ENCODE data around the gene SF3B2.
"Not testable (repeated sequence)": the region's sequence is repeated elsewhere in the genome, so short reads cannot be mapped to it uniquely, and the experiment has no call there.

The SF3B2 gene

DNA sequence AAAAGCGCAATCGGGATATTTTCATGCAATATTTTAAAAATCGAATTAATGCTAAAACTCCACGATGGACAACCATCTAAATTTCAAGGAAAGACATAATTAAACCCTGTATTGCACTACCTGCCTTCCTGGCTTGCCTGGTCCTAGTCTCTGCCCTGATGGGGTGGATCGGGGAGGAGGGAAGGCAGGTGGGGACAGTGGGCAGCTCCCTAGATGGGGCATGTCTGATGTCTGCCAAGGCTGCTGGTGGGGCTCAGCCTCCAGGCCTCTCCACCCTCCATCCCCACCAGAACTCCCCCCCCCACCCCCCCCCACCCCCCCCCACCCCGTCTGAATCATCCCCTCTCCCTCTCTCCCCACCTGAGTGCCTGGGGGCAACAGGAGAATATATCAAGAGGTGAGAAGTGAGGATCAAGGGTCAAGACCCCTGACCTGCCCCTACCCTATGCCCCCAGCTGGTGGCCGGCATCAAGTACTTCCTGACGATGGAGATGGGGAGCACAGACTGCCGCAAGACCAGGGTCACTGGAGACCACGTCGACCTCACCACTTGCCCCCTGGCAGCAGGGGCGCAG, 39.7 kb upstream of the SF3B2 start:
- Histone ChIP-seq H3K9ac (ENCODE audit: low read depth, low read length) (no peak overlapping the region), H3K4me1 (ENCODE audit: insufficient read depth, low read length) (peaks cover 14% of the 10 kb centered on the region), H3K36me3 (ENCODE audit: insufficient read depth, low read length) (no peaks in the 10 kb centered on the region), H3K9me3 (ENCODE audit: control insufficient read depth, insufficient read depth, low read length) (no peaks in the 10 kb centered on the region)

GRCh38 chr11:66012946-66013761, 39.0 kb upstream of the SF3B2 start:
- H3K9ac ChIP-seq (ENCODE audit: low read depth, low read length): no peak overlapping the region
- no peaks in the 10 kb centered on the region for H3K36me3 ChIP-seq (ENCODE audit: insufficient read depth, low read length)
- no peaks in the 10 kb centered on the region for H3K9me3 ChIP-seq (ENCODE audit: control insufficient read depth, insufficient read depth, low read length)
- H3K4me1 ChIP-seq (ENCODE audit: insufficient read depth, low read length): peaks cover 12% of the 10 kb centered on the region

DNA sequence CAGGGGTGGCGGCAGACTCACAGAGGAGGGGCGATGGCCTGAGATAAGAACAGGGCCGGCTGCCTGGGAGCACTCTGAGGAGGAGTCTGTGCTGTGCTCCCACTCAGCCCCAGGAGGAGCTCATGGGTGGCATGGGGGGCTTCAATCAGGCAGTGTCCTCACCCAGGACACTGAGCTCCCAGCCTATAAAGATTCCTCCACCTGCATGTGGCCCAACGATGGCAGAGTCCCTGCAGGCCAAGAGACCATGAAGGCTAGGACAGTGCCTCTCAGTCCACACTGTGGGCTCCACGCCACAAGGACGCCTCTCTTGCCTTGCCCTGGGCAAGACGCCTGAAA, 38.4 kb upstream of the SF3B2 start:
- no peaks in the 10 kb centered on the region for H3K9me3 ChIP-seq (ENCODE audit: control insufficient read depth, insufficient read depth, low read length)
- peaks cover 10% of the 10 kb centered on the region for H3K4me1 ChIP-seq (ENCODE audit: insufficient read depth, low read length)
- H3K36me3 ChIP-seq (ENCODE audit: insufficient read depth, low read length): no peaks in the 10 kb centered on the region
- no peak overlapping the region for H3K9ac ChIP-seq (ENCODE audit: low read depth, low read length)

DNA sequence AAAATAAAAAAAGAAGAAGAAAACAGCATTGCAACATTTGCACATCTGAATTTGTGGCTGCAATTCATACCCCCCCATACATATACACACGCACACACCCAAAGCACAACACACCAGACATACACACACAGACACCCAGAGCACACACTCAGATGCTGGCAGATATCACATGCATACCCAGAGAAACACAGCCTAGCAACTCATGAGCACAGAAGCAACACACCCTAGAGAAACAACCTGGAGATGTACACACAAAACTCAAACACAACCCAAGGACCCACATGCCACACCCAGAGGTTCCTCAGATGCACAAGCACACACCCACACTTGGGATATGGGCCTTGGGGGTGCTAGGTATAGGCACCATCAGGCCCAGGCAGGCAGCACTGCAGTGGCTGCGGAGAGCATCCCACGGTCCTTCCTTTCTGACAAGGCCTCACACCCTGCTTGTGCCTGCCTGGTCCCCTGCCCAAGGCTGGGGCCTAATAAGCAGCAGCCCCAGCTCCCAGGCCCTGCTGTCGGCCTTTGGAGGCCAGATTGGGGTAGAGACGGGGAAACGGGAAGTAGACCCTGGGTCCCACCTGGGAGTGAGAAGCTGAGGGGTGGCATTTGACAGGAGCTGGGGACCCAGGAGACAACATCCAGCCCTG, 37.2 kb upstream of the SF3B2 start:
- no peaks in the 10 kb centered on the region for H3K36me3 ChIP-seq (ENCODE audit: insufficient read depth, low read length)
- no peaks in the 10 kb centered on the region for H3K9me3 ChIP-seq (ENCODE audit: control insufficient read depth, insufficient read depth, low read length)
- peaks cover 9% of the 10 kb centered on the region; the same call in 1 of the 2 replicates for H3K4me1 ChIP-seq (ENCODE audit: insufficient read depth, low read length)
- no peak overlapping the region for H3K9ac ChIP-seq (ENCODE audit: low read depth, low read length)

- H3K9ac ChIP-seq (ENCODE audit: low read depth, low read length): no peak overlapping the region
- peaks cover 9% of the 10 kb centered on the region; the same call in 1 of the 2 replicates for H3K4me1 ChIP-seq (ENCODE audit: insufficient read depth, low read length)
- no peaks in the 10 kb centered on the region for H3K9me3 ChIP-seq (ENCODE audit: control insufficient read depth, insufficient read depth, low read length)
- no peaks in the 10 kb centered on the region for H3K36me3 ChIP-seq (ENCODE audit: insufficient read depth, low read length)
Observed at GRCh38 chr11:66015454-66015881, 36.7 kb upstream of the SF3B2 start.

GRCh38 chr11:66015936-66016792, 36.0 kb upstream of the SF3B2 start:
- H3K9ac ChIP-seq (ENCODE audit: low read depth, low read length): no peak overlapping the region
- H3K4me1 ChIP-seq (ENCODE audit: insufficient read depth, low read length): peaks cover 9% of the 10 kb centered on the region; the same call in 1 of the 2 replicates
- H3K36me3 ChIP-seq (ENCODE audit: insufficient read depth, low read length): no peaks in the 10 kb centered on the region
- no peaks in the 10 kb centered on the region for H3K9me3 ChIP-seq (ENCODE audit: control insufficient read depth, insufficient read depth, low read length)

DNA sequence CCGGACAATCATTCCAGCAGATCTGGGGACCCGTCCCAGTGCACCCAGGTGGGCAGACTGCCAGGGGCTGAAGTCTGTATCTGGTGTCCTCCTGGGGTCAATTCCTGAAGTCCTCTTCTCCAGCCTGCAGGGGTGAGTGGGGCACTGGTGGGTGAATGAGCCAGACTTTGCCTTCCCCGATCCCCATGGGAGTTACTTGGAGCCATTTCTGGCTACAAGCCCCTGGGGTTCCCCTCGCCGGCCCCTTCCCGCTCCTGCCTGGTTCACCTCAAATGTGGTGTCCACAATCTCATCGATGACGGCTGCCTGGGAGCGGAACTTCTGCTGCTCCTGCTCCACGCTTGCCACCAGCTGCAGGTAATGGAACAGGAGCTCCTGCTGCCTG, 35.4 kb upstream of the SF3B2 start:
- H3K9ac ChIP-seq (ENCODE audit: low read depth, low read length): no peak overlapping the region
- no peaks in the 10 kb centered on the region for H3K36me3 ChIP-seq (ENCODE audit: insufficient read depth, low read length)
- H3K9me3 ChIP-seq (ENCODE audit: control insufficient read depth, insufficient read depth, low read length): no peaks in the 10 kb centered on the region
- H3K4me1 ChIP-seq (ENCODE audit: insufficient read depth, low read length): peaks cover 9% of the 10 kb centered on the region; the same call in 1 of the 2 replicates

DNA sequence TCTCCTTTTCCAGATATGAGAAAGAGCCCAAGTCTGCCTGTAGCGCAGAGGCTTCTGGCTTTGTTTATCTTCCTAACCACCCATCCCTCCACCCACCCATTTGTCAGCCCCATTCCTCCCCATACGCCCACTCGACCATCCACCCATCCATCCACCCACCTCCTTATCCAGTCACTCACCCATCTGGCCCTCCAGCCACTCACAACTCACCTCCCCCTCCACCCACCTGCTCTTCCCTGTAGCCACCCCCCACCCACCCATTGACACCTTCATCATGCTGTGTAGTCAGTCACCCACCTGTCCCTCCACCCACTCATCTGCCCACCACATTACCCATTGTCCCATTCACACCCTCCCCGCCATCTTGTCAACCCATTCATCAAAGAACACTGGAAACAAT, 34.8 kb upstream of the SF3B2 start:
- H3K4me1 ChIP-seq (ENCODE audit: insufficient read depth, low read length): peaks cover 9% of the 10 kb centered on the region; the same call in 1 of the 2 replicates
- H3K9ac ChIP-seq (ENCODE audit: low read depth, low read length): no peak overlapping the region
- no peaks in the 10 kb centered on the region for H3K36me3 ChIP-seq (ENCODE audit: insufficient read depth, low read length)
- H3K9me3 ChIP-seq (ENCODE audit: control insufficient read depth, insufficient read depth, low read length): no peaks in the 10 kb centered on the region

- Histone ChIP-seq H3K9me3 (ENCODE audit: control insufficient read depth, insufficient read depth, low read length) (no peaks in the 10 kb centered on the region), H3K36me3 (ENCODE audit: insufficient read depth, low read length) (no peaks in the 10 kb centered on the region), H3K9ac (ENCODE audit: low read depth, low read length) (no peak overlapping the region), H3K4me1 (ENCODE audit: insufficient read depth, low read length) (no peaks in the 10 kb centered on the region; the same call in 1 of the 2 replicates)
Observed at GRCh38 chr11:66020212-66020611, 32.0 kb upstream of the SF3B2 start.

- Histone ChIP-seq H3K4me1 (ENCODE audit: insufficient read depth, low read length) (no peaks in the 10 kb centered on the region; the same call in 1 of the 2 replicates), H3K9ac (ENCODE audit: low read depth, low read length) (no peak overlapping the region), H3K9me3 (ENCODE audit: control insufficient read depth, insufficient read depth, low read length) (no peaks in the 10 kb centered on the region), H3K36me3 (ENCODE audit: insufficient read depth, low read length) (no peaks in the 10 kb centered on the region)
Observed at GRCh38 chr11:66020618-66021357, 31.4 kb upstream of the SF3B2 start.

DNA sequence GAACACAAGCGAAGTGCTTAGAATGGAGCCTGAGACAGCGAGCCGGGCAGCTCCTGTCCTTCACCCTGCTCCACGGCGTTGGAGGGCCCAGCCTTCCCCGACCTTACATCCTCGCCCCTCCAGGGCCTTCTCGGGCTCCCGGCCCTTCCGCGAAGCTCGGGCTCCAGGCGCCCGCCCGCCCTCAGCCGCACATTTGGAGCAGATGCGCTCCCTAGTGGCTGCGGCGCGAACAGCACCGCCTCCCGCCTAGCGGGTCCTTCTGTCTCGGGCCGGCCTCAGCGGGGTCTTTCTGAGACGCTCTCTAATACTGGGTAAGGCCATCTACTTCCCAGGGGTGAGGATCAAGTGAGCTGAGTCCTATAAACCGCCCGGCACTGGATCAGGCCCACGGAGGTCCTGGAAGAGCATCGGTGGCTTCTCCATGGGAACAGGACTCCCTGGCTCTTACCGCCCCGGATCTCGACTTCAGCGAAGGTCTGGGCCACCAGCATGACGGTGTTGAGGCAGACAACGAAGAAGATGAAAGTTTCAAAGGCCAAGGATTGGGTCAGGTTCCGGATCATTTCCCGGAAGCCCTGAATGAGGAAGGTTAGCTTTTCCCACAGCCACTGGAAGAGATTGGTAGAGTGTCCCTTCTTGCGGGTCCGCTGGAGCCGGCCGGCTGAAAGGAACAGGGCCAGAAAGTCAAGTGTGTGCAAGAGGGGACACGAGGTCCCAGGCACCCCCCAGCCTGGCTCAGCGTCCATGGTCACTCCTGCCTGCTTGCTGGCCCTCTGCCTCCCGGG, 29.6 kb upstream of the SF3B2 start:
- Histone ChIP-seq H3K4me1 (ENCODE audit: insufficient read depth, low read length) (no peaks in the 10 kb centered on the region; the same call in 1 of the 2 replicates), H3K36me3 (ENCODE audit: insufficient read depth, low read length) (no peaks in the 10 kb centered on the region), H3K9ac (ENCODE audit: low read depth, low read length) (peak overlapping the region; percentile 24), H3K9me3 (ENCODE audit: control insufficient read depth, insufficient read depth, low read length) (no peaks in the 10 kb centered on the region)

- not testable (repeated sequence) for H3K9ac ChIP-seq (ENCODE audit: low read depth, low read length); H3K4me1 ChIP-seq (ENCODE audit: insufficient read depth, low read length); H3K36me3 ChIP-seq (ENCODE audit: insufficient read depth, low read length); H3K9me3 ChIP-seq (ENCODE audit: control insufficient read depth, insufficient read depth, low read length)
Observed at GRCh38 chr11:66023186-66023440, 29.1 kb upstream of the SF3B2 start.

GRCh38 chr11:66026017-66026529, 26.1 kb upstream of the SF3B2 start, which contains the start of gene CATSPER1:
TSS of gene CATSPER1 (minus strand) at chr11:66026479. CDS start at chr11:66026379, 100 bp downstream.
- Histone ChIP-seq H3K9ac (ENCODE audit: low read depth, low read length) (no peak within 1 kb of the TSS), H3K4me1 (ENCODE audit: insufficient read depth, low read length) (no peaks in the 10 kb centered on the region; the same call in 1 of the 2 replicates), H3K36me3 (ENCODE audit: insufficient read depth, low read length) (no peaks in the 10 kb centered on the region), H3K9me3 (ENCODE audit: control insufficient read depth, insufficient read depth, low read length) (no peaks in the 10 kb centered on the region)

Data from ES-I3 (cell line).